Left ventricle myocardium inferior (tissue), 1 donor: ENCODE measurements around the gene YWHAQ. TPM values are rescaled to one million over a fixed set of nuclear protein-coding genes. Genes with fewer than 3 reads are reported as not detected.
"Not testable (repeated sequence)": the region's sequence is repeated elsewhere in the genome, so short reads cannot be mapped to it uniquely, and the experiment has no call there.

ENCODE experiments used
- DNase-seq: peaks from one replicate; pipeline ENCODE4 v3.0.0-alpha.2; 2020
- H3K27ac ChIP-seq: fragments of 200-600 bp; replicated peaks from 2 replicates; pipeline ENCODE4 v1.8.0; 2021
- H3K27me3 ChIP-seq: fragments of 200-600 bp; 2 replicates; pipeline ENCODE4 v1.8.0; 2021; ENCODE audit warnings: low read depth
- H3K36me3 ChIP-seq: fragments of 200-600 bp; 2 replicates; pipeline ENCODE4 v1.8.0; 2021
- H3K4me1 ChIP-seq: fragments of 200-600 bp; 2 replicates; pipeline ENCODE4 v1.8.0; 2021
- H3K4me3 ChIP-seq: fragments of 200-600 bp; 2 replicates; pipeline ENCODE4 v1.8.0; 2021; ENCODE audit warnings: mild to moderate bottlenecking, moderate library complexity
- H3K9me3 ChIP-seq: fragments of 200-600 bp; replicated peaks from 2 replicates; pipeline ENCODE4 v1.8.0; 2021
- intact Hi-C: fragments of 100-400 bp; cut with micrococcal nuclease; formaldehyde crosslinking; loops from one replicate; pipeline ENCODE4 v1.11.0; 2022
- total RNA-seq: library from RNA; stranded (reverse); fragmentation: NEBNext Ultra II Directional; extraction: Animal tissue kit (Norgen Biotek cat#: 25700); gene quantifications from one replicate; pipeline ENCODE4 v1.2.1, GENCODE V29; 2021
- TF ChIP-seq, protein P1 (sequence below): fragments of 200-600 bp; IDR thresholded peaks from 2 replicates; pipeline ENCODE4 v1.8.0; 2021; ENCODE audit warnings: antibody characterized with exemption, mild to moderate bottlenecking, borderline replicate concordance
- donor health status: DM: no; HTN: yes; CAD: no; lungs with severe emphysema.

YWHAQ gene
- total RNA-seq, 1 donor from 2014 or later: 178 TPM

DNA sequence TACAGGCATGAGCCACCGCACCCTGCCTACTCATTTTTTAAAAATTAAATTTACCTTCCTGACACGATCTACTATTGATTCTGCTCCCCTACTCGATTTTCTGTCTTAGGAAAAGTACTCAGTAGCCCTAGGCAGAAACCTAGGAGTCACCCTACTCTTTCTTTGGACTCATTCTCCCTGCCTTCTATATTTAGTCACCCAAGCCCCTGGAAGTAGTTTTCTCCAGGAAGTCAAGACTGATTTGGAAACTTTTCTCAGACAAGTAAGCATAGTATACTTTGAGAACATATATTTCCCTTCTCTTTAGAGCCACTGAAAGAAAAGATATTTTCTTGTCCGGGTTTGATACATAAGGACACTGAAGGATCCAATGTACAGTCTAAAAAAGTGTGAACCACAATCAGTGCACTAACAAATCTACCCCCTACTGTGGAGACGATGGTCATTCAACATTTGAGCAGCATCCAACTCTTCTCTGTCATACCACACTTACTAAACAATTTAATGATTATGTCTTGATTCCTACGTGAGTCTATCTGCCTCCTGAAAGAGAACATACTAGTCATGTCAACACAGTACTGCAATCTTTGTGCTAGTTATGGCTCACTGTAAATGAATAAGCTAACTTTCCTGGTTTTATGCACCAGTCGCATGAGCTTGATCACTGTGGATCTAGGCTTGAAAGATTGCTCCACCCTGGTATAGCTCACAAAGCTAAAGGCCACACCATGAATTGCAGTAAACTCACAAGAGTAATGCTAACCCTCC, 19.8 kb downstream of the YWHAQ start:
- H3K4me3 ChIP-seq: no peak overlapping the region
- H3K9me3 ChIP-seq: no peaks in the 10 kb centered on the region
- H3K27me3 ChIP-seq: no peaks in the 10 kb centered on the region
- H3K4me1 ChIP-seq: peaks cover 95% of the 10 kb centered on the region
- intact Hi-C loops: no loop called here
- TF ChIP-seq, protein P1, sequence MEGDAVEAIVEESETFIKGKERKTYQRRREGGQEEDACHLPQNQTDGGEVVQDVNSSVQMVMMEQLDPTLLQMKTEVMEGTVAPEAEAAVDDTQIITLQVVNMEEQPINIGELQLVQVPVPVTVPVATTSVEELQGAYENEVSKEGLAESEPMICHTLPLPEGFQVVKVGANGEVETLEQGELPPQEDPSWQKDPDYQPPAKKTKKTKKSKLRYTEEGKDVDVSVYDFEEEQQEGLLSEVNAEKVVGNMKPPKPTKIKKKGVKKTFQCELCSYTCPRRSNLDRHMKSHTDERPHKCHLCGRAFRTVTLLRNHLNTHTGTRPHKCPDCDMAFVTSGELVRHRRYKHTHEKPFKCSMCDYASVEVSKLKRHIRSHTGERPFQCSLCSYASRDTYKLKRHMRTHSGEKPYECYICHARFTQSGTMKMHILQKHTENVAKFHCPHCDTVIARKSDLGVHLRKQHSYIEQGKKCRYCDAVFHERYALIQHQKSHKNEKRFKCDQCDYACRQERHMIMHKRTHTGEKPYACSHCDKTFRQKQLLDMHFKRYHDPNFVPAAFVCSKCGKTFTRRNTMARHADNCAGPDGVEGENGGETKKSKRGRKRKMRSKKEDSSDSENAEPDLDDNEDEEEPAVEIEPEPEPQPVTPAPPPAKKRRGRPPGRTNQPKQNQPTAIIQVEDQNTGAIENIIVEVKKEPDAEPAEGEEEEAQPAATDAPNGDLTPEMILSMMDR: no peak
- H3K27ac ChIP-seq: peak overlapping the region; percentile 14
- H3K36me3 ChIP-seq: no peaks in the 10 kb centered on the region
- no peak for DNase-seq

- peak overlapping the region; percentile 46 for H3K4me3 ChIP-seq
- H3K9me3 ChIP-seq, DNase-seq, H3K27me3 ChIP-seq, intact Hi-C loops, H3K36me3 ChIP-seq: not testable (repeated sequence)
- peaks cover 71% of the 10 kb centered on the region for H3K4me1 ChIP-seq
- H3K27ac ChIP-seq: peak overlapping the region; percentile 81
These were observed 22.3 kb downstream of the YWHAQ start for GRCh38 chr2:9608491-9608890.

DNA sequence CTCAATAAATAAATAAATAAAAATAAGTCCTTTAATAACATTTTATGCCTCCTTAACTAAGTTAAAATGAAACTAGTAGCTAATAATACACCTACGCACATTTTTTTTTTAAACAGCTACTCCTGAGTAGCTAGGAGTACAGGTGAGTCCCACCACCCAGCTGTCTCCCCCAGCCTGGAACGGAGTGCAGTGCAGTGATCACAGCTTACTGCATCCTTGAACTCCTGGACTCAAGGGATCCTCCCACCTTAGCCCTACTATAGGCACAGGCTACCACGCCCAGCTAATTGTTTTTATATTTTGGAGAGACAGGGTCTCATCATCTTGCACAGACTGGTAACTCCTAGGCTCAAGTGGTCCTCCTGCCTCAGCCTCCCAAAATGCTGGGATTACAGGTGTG, 28.4 kb downstream of the YWHAQ start:
- H3K9me3 ChIP-seq: peaks cover 23% of the 10 kb centered on the region
- H3K4me3 ChIP-seq: no peak overlapping the region
- no peak for DNase-seq
- intact Hi-C loops: no loop called here
- H3K27ac ChIP-seq: no peak overlapping the region
- peaks cover 30% of the 10 kb centered on the region for H3K36me3 ChIP-seq
- H3K4me1 ChIP-seq: peaks cover 11% of the 10 kb centered on the region
- no peaks in the 10 kb centered on the region for H3K27me3 ChIP-seq
- TF ChIP-seq, protein P1: no peak

- Histone ChIP-seq H3K4me3 (no peak overlapping the region), H3K9me3 (peaks cover 23% of the 10 kb centered on the region), H3K36me3 (peaks cover 30% of the 10 kb centered on the region), H3K27me3 (no peaks in the 10 kb centered on the region), H3K27ac (no peak overlapping the region), H3K4me1 (peaks cover 9% of the 10 kb centered on the region)
- TF ChIP-seq, protein P1: no peak
- intact Hi-C loops: no loop called here
- DNase-seq: no peak
These were observed 29.4 kb downstream of the YWHAQ start for GRCh38 chr2:9601397-9601796.

DNA sequence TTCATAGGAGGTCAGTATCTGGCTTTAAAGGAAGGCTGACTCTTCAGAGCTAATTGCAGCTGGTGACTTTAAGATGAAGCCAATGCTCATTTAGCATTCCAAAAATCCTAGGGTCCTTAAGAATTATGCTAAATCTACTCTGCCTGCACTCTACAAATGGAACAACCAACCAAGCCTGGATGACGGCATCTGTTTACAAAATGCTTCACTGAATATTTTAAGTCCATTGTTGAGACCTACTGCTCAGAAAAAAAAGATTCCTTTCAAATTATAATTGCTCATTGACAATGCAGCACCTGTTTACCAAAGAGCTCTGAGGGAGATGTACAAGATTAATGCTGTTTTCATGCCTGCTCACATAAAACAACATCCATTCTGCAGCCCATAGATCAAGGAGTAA, 31.4 kb downstream of the YWHAQ start:
- no peak for DNase-seq
- Histone ChIP-seq H3K4me3 (no peak overlapping the region), H3K36me3 (peaks cover 30% of the 10 kb centered on the region), H3K9me3 (peaks cover 23% of the 10 kb centered on the region), H3K27ac (no peak overlapping the region), H3K4me1 (peaks cover 26% of the 10 kb centered on the region), H3K27me3 (no peaks in the 10 kb centered on the region)
- TF ChIP-seq, protein P1: no peak
- intact Hi-C loops: no loop called here

DNA sequence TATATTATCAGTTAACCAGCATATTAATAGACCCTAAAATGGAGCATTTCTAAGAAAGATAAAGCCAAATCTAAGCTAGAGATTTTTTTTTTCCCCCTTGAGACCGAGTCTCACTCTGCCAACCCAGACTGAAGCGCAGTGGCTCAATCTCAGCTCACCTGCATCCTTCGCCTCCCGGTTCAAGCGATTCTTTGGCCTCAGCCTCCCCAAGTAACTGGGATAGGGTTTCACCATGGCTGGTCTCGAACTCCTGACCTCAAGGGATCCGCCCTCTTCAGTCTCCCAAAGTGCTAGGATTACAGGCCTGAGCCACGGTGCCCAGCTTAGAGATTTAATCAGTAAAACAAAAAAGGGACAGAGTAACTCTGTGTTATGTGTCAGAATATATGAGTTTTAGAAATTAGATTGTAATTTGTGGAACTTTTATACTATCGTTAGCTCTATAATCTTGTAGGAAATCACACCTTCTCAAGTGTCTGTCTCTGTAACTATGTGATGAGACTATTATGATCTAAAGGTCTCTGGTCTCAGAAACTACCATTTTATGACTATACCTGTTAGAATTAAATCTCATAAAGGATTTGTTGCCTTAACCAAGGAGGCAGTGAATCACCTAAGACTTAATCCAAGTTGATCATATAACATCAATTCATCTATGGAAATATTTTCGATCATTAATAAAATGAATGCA, 34.0 kb downstream of the YWHAQ start:
- Histone ChIP-seq H3K36me3 (peaks cover 31% of the 10 kb centered on the region), H3K27me3 (no peaks in the 10 kb centered on the region), H3K27ac (no peak overlapping the region), H3K9me3 (peaks cover 23% of the 10 kb centered on the region), H3K4me3 (no peak overlapping the region), H3K4me1 (peaks cover 52% of the 10 kb centered on the region)
- TF ChIP-seq, protein P1: no peak
- no peak for DNase-seq
- intact Hi-C loops: no loop called here
